ENCODE data around the gene NFIX.

The NFIX gene

DNA sequence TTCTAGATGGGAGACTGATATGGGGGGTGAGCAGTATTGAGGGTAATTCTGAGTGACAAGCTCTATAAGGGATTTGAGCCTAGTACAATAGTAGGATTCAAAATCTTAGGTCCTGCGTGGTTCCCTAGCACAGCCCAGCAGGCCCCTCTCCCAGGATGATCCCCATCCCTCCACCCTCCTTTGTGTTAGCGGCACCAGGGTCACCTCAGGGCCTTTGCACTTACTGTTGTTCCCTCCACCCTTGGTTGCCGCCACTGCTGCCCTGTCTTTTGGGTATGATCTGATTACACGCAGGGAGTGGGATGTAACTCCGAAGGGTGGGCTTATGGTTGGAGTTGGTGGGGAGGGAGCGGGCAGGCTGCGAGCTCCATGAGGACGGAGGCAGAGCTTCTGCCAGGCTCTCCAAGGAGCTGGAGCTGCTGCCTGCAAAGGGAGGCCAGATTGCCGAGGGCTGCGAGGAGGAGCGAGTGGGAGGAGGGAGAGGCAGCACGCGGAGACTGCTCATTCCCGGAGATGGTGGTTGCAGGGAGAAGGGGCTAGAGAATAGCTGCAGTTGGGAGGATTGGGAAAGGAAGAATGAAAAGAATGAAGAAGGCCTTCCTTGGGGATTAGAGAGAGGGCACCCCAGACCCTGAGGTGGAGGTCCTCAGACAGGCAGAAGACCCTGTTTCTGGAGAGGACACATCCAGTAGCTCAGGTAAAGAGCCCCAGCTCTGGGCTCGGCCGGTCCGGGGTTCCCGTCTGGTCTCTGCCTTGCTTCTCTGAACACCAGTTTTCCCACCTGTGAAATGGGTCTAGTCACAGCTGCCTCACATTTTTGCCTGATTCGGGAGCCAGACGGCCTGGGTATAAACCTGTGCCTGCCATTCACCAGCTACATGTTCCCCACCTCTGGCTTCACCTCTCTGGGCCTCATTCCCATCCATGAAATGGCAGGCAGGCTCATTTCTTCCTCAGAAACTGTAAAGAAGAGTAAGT, 128.0 kb downstream of the NFIX start:
- no peak for DNase-seq (ENCODE audit: low read depth in 2 of 2)

DNA sequence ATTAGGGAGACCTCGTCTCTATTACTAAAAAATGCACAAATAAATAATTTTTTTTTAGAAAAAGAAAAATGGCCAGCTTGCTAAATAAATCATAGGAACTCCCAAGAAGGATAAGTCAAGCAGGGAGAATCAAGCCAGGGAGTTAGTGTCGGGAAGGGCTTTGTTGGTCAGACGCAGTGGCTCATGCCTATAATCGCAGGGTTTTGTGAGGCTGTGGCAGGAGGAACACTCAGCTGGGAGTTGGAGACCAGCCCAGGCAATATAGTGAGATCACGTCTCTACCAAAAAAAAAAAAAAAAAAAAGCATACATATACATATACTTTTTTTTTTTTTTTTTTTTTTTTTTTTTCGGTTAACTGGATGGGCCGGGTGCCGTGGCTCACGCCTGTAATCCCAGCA, 131.8 kb downstream of the NFIX start:
- DNase-seq (ENCODE audit: low read depth in 2 of 2), result no peak

DNA sequence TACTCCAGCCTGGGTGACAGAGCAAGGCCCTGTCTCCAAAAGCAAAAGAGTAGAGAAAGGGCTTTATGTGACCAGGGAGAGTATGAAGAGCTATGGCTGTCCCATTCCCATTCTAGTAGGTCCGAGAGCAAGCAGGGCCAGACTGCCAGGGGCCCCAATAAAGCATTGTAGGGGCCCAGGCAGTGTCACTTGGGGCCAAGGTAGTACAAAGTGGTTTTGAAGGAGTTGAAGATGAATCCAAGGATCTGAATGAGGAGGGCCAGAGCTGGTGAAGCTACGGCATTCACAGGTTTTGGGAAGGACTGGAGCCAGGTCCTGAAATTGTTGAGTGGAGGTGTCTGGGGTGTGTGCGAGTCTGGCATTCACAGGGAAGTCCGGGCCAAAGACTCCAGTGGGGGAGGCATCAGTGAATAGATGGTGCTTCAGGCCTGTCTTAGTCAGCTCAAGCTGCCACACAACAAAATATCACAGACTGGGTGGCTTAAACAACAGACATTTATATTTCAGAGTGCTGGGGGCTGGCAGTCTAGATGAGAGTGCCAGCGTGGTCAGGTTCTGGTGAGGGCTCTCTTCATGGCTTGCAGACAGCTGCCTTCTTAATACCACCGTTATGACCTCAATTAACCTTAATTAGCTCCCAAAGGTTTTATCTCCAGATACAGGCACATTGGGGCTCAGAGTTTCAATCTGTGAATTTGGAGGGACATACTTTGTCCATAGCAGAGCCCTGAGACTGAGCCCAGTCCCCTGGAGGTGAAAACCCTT, 132.7 kb downstream of the NFIX start:
- no peak for DNase-seq (ENCODE audit: low read depth in 2 of 2)

DNA sequence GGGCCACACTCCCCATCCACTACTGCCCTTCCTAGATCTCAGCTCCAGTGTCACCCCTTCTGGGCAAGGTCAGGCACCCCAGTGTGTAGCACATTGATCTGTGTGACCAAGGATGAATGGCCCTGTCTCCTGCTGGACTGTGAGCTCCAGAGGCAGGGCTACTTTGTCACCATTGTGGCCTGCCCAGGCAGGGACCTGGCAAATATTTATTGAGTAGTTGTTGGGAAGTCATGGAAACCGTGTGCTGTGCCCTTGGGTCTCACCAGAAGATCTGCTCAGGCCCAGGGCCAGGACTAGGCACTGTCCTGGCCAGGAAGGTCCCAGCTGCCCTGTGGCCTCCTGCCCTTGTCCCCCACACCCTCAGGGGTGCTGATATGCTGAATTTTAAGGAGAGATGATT, 133.3 kb downstream of the NFIX start:
- no peak for DNase-seq (ENCODE audit: low read depth in 2 of 2)

DNA sequence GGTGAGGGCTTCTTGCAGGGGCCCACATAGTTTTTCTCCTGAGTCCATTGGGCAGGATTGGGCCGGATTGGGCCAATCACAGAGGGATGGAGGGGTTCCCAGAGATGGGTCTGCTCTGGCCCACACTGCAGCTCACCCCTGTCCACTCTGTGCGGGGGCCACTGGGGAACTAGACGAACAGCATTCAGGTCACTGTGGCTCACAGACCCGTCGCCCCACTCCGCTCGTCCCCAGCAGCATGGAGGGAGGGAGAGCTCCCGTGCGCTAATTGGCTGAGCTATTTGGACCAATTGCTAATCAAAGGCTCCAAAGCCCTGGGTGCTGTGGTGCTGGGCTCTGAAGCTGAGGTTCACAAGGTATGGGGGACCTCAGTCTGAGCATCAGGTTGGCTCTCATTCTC, 134.1 kb downstream of the NFIX start:
- no peak for DNase-seq (ENCODE audit: low read depth in 2 of 2)

DNA sequence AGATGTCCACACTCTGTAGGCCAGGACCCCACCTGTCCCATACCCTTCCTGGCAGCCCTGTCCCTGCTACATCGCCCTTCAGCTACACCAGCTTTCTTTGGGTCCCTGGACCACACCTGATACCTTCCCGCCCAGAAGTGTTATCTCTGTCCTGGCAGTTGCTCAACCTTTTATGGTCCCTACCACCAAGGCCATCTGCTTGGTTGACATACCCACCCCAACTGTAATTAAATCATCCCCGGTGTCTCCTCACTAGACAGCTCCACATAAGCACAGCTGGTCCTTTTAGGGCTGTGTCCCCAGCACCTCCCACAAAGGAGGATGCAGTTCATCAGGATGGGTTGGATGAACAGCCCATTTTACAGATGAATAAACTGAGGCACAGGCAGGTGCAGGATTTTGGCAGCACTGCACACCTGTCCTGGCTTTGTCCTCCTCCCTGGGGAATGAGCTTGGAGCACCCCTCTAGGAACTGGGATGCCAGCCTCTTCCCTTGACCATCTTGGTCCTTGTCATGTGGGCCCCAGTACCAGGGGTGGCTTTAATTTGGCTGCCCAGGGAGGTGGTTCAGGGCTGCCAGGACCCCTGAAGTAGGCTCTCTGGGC, 135.7 kb downstream of the NFIX start:
- no peak for DNase-seq (ENCODE audit: low read depth in 2 of 2)

DNA sequence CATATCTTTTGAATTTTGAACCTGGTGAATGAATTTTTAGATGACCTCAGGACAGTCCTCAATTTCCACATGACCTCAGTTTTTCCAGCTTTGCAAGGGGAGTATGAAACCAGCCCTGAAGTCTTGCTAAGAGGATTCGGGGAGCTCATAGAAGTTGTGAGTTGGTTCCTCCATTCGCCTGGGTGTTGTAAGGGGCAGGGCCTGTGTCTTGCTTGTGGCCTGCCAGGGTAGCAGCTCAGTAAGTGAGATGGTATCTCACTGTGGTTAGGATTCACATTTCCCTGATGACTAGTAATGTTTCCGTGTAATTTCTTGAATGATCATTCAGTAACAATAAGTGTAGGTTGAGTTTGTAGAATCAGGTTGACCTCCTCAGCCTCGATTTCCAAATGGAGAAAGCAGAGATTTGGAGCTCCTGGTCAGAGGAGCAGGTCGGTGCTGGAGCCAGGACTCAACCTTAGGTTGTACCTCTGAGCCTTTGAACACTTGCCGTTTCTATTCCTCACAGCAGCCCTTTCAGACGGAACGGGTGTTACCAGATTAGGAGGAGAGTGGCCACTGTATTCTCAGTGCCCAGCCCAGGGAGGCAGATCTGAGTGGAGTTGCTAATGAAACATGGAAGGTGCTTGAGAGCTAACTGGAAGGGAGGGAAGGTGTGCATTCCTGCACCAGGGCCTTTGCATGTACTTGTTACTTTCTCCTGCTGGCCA, 137.4 kb downstream of the NFIX start:
- no peak for DNase-seq (ENCODE audit: low read depth in 2 of 2)

DNA sequence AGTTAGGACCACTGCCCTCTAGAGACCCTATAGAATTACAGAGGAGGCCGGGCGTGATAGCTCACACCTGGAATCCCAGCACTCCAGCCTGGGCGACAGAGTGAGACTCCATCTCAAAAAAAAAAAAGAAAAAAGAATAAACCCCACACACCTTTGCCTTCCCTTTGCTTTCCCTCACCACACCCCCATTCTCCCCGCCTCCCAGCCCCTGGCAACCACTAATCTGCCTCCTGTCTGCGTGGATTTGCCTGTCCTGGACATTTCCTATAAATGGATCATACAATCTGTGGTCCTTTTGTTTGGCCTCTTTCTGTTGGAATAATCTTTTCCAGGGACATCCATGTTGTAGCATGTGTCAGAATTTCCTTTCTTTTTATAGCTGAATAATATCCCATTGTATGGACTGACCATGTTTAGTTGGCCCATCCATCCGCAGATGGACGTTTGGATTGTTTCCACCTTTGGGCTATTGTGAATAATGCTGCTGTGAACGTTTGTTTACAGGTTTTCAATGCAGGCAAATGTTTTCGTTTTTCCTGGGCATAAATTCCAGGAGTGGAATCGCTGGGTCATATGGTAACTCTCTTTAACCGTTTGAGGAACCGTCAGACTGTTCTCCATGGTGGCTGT, 138.1 kb downstream of the NFIX start:
- DNase-seq (ENCODE audit: low read depth in 2 of 2), result no peak

DNA sequence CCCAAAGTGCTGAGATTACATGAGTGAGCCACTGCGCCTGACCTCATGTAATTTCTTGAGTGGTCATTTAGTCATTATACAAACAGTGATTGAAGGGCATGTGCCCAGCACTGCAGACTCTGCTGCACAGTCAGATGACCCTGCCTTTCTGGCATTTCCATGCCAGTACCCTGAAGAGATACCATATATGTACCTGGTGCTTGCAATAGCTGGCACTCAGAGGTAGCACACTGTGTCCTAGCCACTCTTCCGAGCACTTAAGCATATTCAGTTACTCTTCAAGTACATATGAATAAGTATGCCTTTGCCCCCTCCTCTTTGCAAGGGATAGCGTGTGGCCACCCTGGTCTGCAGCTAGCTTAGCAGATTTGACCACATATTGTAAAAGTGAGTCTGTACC, 139.4 kb downstream of the NFIX start:
- no peak for DNase-seq (ENCODE audit: low read depth in 2 of 2)

DNA sequence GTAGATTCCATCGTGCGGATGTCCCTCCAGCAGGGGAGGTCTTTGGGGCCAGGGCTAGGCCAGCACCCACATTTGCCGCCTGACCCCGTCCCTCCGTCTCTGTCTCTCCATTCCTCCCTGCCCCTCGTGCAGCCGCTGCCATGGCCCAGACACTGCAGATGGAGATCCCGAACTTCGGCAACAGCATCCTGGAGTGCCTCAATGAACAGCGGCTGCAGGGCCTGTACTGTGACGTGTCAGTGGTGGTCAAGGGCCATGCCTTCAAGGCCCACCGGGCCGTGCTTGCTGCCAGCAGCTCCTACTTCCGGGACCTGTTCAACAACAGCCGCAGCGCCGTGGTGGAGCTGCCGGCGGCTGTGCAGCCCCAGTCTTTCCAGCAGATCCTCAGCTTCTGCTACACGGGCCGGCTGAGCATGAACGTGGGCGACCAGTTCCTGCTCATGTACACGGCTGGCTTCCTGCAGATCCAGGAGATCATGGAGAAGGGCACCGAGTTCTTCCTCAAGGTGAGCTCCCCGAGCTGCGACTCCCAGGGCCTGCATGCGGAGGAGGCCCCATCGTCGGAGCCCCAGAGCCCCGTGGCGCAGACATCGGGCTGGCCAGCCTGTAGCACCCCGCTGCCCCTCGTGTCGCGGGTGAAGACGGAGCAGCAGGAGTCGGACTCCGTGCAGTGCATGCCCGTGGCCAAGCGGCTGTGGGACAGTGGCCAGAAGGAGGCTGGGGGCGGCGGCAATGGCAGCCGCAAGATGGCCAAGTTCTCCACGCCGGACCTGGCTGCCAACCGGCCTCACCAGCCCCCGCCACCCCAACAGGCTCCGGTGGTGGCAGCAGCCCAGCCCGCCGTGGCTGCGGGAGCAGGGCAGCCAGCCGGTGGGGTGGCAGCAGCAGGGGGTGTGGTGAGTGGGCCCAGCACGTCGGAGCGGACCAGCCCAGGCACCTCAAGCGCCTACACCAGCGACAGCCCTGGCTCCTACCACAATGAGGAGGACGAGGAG, 140.1 kb downstream of the NFIX start:
- DNase-seq (ENCODE audit: low read depth in 2 of 2), result no peak

DNA sequence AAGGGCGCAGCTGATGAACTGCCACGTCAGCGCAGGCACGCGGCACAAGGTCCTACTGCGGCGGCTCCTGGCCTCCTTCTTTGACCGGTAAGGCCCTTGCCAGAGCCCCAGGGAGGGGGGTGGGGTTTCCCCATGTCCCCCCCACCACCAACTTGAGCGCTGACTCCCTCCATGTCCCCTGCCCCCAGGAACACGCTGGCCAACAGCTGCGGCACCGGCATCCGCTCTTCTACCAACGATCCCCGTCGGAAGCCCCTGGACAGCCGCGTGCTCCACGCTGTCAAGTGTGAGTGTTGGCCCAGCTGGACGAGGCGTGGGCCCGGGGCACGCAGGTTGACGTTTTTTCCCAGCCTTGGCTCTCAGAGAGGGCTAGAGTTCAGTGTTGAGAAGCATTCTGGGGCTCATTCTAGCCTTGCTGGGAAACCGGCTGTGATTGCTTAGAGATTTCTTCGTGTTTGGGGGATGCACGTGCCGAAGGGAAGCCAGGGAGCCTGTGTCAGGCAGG, 142.1 kb downstream of the NFIX start:
- DNase-seq (ENCODE audit: low read depth in 2 of 2), result no peak

DNA sequence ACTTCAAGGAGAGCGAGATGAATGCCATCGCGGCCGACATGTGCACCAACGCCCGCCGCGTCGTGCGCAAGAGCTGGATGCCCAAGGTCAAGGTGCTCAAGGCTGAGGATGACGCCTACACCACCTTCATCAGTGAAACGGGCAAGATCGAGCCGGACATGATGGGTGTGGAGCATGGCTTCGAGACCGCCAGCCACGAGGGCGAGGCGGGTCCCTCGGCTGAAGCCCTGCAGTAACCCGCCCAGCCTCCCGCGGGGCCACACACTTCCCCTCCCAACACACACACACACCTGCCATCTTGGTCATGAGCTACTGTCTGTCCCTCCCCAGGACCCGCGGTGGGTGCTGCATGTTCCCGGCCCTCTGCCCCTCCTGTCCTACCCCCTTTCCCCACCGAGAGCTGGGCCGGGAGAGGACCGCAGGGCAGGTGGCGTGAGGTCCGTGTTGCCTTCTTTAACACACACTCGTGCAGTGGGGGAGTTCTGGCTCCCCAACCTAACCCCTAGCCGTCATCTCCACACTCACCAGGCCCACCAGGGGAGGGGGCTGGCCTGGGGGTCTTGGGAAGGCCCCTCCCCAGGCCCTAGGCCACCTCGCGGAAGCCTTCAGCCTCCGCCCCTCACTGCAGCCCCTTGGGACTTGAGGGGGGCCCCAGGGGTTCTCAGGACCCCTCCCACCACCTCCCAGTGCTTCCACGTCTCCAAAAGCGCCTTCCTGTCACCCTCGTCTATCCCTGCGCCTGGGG, 143.1 kb downstream of the NFIX start:
- DNase-seq (ENCODE audit: low read depth in 2 of 2), result no peak

DNA sequence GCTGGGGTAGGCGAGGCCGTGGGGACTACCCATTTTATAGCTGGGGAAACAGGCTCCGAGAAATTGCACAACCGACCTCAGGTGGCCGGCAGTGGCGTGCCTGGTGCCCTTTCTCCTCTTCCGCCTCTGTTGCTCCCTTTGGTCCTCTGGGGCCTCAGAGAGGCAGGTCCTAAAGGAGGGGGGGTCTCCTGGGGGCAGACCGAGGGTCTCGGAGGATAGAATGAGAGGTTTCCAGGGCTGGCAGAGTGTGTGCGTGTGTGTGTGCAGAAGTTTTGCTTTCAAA, 143.6 kb downstream of the NFIX start:
- DNase-seq (ENCODE audit: low read depth in 2 of 2), result no peak

DNA sequence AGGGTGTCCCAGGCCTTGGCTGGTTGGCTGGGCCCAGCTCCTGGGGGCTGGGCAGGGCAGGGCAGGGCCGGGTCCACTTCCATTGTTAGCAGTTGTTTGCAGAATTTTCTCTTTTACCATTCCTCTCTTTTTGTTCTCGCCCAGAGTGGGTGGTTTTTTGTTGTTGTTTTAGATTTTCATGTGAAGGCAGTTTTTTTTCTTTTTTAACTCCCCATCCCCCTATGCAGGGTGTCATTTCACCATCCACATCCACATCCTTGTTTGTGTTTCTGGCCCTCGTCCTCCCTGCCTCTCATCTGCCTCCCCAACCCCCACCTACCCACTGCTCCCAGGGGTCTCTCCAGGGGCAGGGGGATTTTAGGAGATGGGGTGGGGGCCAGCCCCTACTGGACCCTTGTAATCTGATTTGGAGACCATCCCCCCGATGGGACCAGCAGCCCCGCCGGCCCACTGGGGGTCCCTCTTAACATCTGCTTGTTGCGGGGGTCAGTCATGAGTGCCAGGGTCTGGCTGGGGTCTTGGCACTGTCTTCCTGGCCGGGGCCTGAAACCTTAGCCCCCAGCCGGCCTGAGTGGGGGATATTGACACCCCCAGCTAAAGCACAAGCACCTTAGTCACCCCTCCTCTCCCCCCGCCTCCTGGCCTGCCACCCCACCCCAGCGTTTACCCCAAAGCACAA, 144.5 kb downstream of the NFIX start:
- DNase-seq (ENCODE audit: low read depth in 2 of 2), result no peak

DNA sequence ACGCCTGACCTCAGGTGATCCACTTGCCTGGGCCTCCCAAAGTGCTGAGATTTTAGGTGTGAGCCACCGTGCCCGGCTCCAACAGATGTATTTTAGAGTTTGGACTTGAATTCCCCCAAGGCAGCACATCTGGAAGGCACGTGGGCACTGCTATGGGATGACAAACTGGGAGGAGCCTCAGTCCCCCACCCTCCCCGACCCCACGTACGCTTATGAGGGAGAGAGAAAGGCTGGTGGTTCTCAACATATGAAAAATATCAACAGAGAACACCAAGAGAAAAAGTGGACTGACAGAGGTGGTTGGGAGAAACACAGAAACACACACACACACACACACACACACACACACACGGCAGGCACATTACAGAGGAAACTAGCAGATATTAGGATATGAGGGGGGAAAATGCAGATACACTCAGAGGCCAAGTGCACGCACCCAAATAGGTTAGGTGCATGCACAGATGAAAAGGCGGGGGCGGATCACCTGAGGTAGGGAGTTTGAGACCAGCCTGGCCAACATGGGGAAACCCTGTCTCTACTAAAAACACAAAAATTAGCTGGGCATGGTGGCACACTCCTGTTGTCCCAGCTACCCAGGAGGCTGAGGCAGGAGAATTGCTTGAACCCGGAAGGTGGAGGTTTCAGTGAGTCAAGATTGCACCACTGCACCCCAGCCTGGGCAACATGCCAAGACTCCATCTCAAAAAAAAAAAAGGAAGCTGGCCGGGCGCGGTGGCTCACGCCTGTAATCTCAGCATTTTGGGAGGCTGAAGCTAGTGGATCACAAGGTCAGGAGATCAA, 151.7 kb downstream of the NFIX start:
- DNase-seq (ENCODE audit: low read depth in 2 of 2), result no peak
